ENCODE measurements around the gene TLE2.

Gene TLE2

DNA sequence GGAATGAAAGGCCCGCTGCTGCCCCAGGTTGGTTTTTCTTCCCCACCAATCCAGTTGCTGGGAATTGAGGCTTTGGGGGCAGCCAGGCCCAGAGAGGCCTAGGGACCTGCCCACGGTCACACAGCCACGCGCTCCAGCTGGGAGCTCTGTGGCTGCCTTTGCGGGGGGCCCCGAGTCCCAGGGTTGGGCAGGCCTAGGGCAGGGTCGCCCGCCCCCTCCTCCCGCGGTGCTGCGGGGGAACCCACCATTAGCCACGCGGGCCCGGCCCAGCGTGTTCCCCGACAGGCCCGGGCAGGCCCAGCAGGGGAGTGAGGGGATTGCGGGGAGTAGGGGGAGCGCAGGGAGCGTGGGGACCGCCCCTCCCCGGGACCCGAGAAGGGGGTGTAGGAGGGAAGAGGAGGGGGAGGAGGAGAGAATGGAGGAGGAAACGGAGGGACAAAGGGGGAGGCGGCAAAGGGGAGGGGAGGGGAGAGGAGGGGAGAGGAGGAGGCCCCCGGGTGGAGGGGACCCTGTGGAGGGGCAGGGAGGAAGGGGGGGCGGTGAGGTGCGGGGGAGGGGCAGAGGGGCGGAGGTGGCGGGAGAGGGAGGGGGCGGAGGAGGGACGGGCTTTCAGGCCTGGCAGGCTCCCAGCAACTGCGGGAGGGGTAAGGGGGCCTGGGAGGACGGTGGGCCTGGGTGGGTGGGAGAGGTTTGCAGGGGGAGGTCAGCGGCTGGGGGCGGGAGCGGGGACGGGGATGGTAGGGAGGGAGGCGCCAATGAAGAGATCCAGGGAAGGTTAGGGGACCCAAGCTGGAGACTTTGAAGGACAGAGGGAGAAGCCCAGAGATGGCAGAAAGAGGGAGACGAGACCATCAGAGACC is 12.9 kb upstream of the TLE2 start:
- no peaks in the 10 kb centered on the region for H3K79me2 ChIP-seq (ENCODE audit: low read length)
- H3K27me3 ChIP-seq (ENCODE audit: low read depth, low read length): 0 out of 2 replicates have a peak, but pooled peaks cover 6% of the 10 kb centered on the region
- no peaks in the 10 kb centered on the region for H4K20me1 ChIP-seq (ENCODE audit: insufficient read depth, low read length)
- H3K27ac ChIP-seq (ENCODE audit: low read length): no peak overlapping the region
- no peak overlapping the region for H3K4me2 ChIP-seq (ENCODE audit: low read length)
- peak overlapping the region; percentile 66; the same call in 1 of the 2 replicates for H2AFZ ChIP-seq (ENCODE audit: low read depth, low read length)
- no peaks in the 10 kb centered on the region for H3K36me3 ChIP-seq (replicated peaks; ENCODE audit: low read depth, low read length)
- H3K4me3 ChIP-seq (ENCODE audit: low read length): no peak overlapping the region
- H3K4me1 ChIP-seq (ENCODE audit: low read length): no peaks in the 10 kb centered on the region
- no peak overlapping the region for H3K9ac ChIP-seq (ENCODE audit: low read length)
- no peak for TF ChIP-seq EZH2phosphoT487 (IDR thresholded peaks at IDR 0.05; ENCODE audit: low read depth)
- TF ChIP-seq, protein P1, sequence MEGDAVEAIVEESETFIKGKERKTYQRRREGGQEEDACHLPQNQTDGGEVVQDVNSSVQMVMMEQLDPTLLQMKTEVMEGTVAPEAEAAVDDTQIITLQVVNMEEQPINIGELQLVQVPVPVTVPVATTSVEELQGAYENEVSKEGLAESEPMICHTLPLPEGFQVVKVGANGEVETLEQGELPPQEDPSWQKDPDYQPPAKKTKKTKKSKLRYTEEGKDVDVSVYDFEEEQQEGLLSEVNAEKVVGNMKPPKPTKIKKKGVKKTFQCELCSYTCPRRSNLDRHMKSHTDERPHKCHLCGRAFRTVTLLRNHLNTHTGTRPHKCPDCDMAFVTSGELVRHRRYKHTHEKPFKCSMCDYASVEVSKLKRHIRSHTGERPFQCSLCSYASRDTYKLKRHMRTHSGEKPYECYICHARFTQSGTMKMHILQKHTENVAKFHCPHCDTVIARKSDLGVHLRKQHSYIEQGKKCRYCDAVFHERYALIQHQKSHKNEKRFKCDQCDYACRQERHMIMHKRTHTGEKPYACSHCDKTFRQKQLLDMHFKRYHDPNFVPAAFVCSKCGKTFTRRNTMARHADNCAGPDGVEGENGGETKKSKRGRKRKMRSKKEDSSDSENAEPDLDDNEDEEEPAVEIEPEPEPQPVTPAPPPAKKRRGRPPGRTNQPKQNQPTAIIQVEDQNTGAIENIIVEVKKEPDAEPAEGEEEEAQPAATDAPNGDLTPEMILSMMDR (IDR thresholded peaks at IDR 0.05; ENCODE audit: low read depth, low read length): no peak
- H3K9me3 ChIP-seq (ENCODE audit: insufficient read depth, low read length): no peaks in the 10 kb centered on the region

- Histone ChIP-seq H3K27ac (ENCODE audit: low read length) (no peak overlapping the region), H4K20me1 (ENCODE audit: insufficient read depth, low read length) (no peaks in the 10 kb centered on the region), H3K27me3 (ENCODE audit: low read depth, low read length) (0 out of 2 replicates have a peak, but pooled peaks cover 6% of the 10 kb centered on the region), H3K36me3 (replicated peaks; ENCODE audit: low read depth, low read length) (no peaks in the 10 kb centered on the region), H3K79me2 (ENCODE audit: low read length) (no peaks in the 10 kb centered on the region), H3K4me1 (ENCODE audit: low read length) (peaks cover 3% of the 10 kb centered on the region; the same call in 1 of the 2 replicates), H3K9me3 (ENCODE audit: insufficient read depth, low read length) (no peaks in the 10 kb centered on the region), H3K4me3 (ENCODE audit: low read length) (no peak overlapping the region), H3K9ac (ENCODE audit: low read length) (no peak overlapping the region), H3K4me2 (ENCODE audit: low read length) (no peak overlapping the region), H2AFZ (ENCODE audit: low read depth, low read length) (no peak overlapping the region)
- TF ChIP-seq, protein P1 (IDR thresholded peaks at IDR 0.05; ENCODE audit: low read depth, low read length): no peak
- TF ChIP-seq EZH2phosphoT487 (IDR thresholded peaks at IDR 0.05; ENCODE audit: low read depth): no peak
Measured at GRCh38 chr19:3041327-3041726, 12.2 kb upstream of the TLE2 start.

DNA sequence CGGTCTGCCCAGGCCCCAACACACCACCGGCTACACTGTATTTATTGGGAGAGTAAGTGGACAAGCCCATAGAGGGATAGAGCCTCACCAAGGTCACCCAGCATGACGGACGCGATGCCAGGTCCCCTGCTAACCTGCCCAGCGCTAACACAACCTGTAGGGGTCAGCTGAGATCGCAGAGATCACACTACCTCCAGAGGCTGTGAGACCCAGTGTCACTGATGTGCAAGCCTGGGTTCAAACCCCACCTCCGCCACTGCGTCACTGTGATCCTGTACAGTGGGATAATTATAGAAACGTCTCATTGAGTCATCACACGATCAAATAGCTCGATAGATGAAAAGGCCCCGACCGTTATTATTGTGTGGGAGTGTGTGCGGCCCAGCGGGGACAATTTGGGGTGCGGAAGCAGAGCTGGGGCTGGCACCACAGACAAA is 10.6 kb upstream of the TLE2 start:
- no peak overlapping the region for H3K9ac ChIP-seq (ENCODE audit: low read length)
- no peak overlapping the region for H3K4me3 ChIP-seq (ENCODE audit: low read length)
- H3K4me2 ChIP-seq (ENCODE audit: low read length): no peak overlapping the region
- no peaks in the 10 kb centered on the region for H3K79me2 ChIP-seq (ENCODE audit: low read length)
- H3K27ac ChIP-seq (ENCODE audit: low read length): no peak overlapping the region
- no peak overlapping the region for H2AFZ ChIP-seq (ENCODE audit: low read depth, low read length)
- H3K4me1 ChIP-seq (ENCODE audit: low read length): peaks cover 7% of the 10 kb centered on the region; the same call in 1 of the 2 replicates
- TF ChIP-seq, protein P1 (IDR thresholded peaks at IDR 0.05; ENCODE audit: low read depth, low read length): no peak
- TF ChIP-seq EZH2phosphoT487 (IDR thresholded peaks at IDR 0.05; ENCODE audit: low read depth): no peak
- H3K27me3 ChIP-seq (ENCODE audit: low read depth, low read length): no peaks in the 10 kb centered on the region
- no peaks in the 10 kb centered on the region for H4K20me1 ChIP-seq (ENCODE audit: insufficient read depth, low read length)
- H3K36me3 ChIP-seq (replicated peaks; ENCODE audit: low read depth, low read length): no peaks in the 10 kb centered on the region
- H3K9me3 ChIP-seq (ENCODE audit: insufficient read depth, low read length): no peaks in the 10 kb centered on the region

DNA sequence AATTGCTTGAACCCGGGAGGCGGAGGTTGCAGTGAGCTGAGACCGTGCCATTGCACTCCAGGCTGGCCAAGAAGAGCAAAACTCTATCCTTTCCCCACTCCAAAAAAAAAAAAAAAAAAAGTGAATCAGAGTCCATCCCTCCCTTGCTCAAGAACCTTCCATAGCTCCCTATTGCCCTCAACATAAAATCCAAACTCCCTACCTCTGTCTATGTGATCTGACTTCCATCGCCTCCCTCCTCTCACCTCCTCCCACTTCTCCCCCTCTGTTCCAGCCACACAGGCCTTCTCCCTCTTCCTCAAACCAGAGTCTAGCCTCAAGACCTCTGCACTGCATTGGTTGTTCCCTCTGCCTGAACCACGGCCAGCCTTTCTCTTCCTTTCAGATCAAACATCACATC is 10.0 kb upstream of the TLE2 start:
- Histone ChIP-seq H3K36me3 (replicated peaks; ENCODE audit: low read depth, low read length) (no peaks in the 10 kb centered on the region), H3K4me3 (ENCODE audit: low read length) (no peak overlapping the region), H3K4me2 (ENCODE audit: low read length) (no peak overlapping the region), H3K4me1 (ENCODE audit: low read length) (peaks cover 10% of the 10 kb centered on the region; the same call in 1 of the 2 replicates), H4K20me1 (ENCODE audit: insufficient read depth, low read length) (no peaks in the 10 kb centered on the region), H2AFZ (ENCODE audit: low read depth, low read length) (no peak overlapping the region), H3K9me3 (ENCODE audit: insufficient read depth, low read length) (no peaks in the 10 kb centered on the region), H3K27ac (ENCODE audit: low read length) (no peak overlapping the region), H3K27me3 (ENCODE audit: low read depth, low read length) (no peaks in the 10 kb centered on the region), H3K9ac (ENCODE audit: low read length) (no peak overlapping the region), H3K79me2 (ENCODE audit: low read length) (no peaks in the 10 kb centered on the region)
- TF ChIP-seq, protein P1 (IDR thresholded peaks at IDR 0.05; ENCODE audit: low read depth, low read length): no peak
- TF ChIP-seq EZH2phosphoT487 (IDR thresholded peaks at IDR 0.05; ENCODE audit: low read depth): no peak

Data from OCI-LY3 (cell line).